D721Med (cell line): ENCODE data around the gene ABCD1.
"Not testable (repeated sequence)": the region's sequence is repeated elsewhere in the genome, so short reads cannot be mapped to it uniquely, and the experiment has no call there.

Source experiments
- DNase-seq: peaks from one replicate; pipeline ENCODE4 v3.0.0; 2011; ENCODE audit warnings: low spot score; ENCODE audit not compliant: insufficient read length
- FAIRE-seq: peaks from 2 replicates; lab custom pipeline; 2011; peaks lifted over from hg19 to GRCh38; lab: Jason Lieb, UNC
- CTCF ChIP-seq: IDR thresholded peaks from 2 replicates; pipeline ENCODE4 v1.5.1; 2012; ENCODE audit warnings: mild to moderate bottlenecking, control low read depth; ENCODE audit not compliant: insufficient read depth; ENCODE audit errors: missing control alignments

ABCD1 gene

GRCh38 chrX:153687121-153688039 lies 37.3 kb upstream of the ABCD1 start, which contains the start of gene SLC6A8:
SLC6A8 (plus strand) TSS chrX:153687926; CDS start chrX:153688575, 649 bp downstream.
- DNase-seq: no peak
- FAIRE-seq: no peak

GRCh38 chrX:153688071-153688470 lies 36.6 kb upstream of the ABCD1 start:
- TF ChIP-seq CTCF: no peak
- FAIRE-seq: no peak
- no peak for DNase-seq

More at GRCh38 chrX:153687121-153688039, 37.3 kb upstream of the ABCD1 start, which contains the start of gene SLC6A8:
- TF ChIP-seq CTCF: peak; percentile 24

- no peak for FAIRE-seq
- no peak for TF ChIP-seq CTCF
Measured at GRCh38 chrX:153688506-153688905, 36.1 kb upstream of the ABCD1 start.

GRCh38 chrX:153688911-153689590 lies 35.6 kb upstream of the ABCD1 start:
- FAIRE-seq (no peak), DNase-seq (no peak)
- no peak for TF ChIP-seq CTCF

More at GRCh38 chrX:153688506-153688905, 36.1 kb upstream of the ABCD1 start:
- DNase-seq: no peak

GRCh38 chrX:153689654-153690465 lies 34.8 kb upstream of the ABCD1 start:
- DNase-seq: no peak
- no peak for FAIRE-seq
- TF ChIP-seq CTCF: peak; percentile 4

- FAIRE-seq (no peak), DNase-seq (no peak)
- TF ChIP-seq CTCF: no peak
Measured at GRCh38 chrX:153690466-153690865, 34.2 kb upstream of the ABCD1 start.

- DNase-seq, FAIRE-seq: not testable (repeated sequence)
Measured at GRCh38 chrX:153691032-153691827, 33.4 kb upstream of the ABCD1 start.
